Hematopoietic multipotent progenitor cell treated with erythropoietin and hydrocortisone succinate and interleukin-3 and kit ligand, for 8 days (in vitro differentiated cells): ENCODE results near the gene CEP20.

ENCODE experiments used
- DNase-seq: peaks from one replicate; pipeline ENCODE4 v3.0.0-alpha.2; 2015

Gene CEP20

GRCh38 chr16:15897121-15897780, 8.8 kb upstream of the CEP20 start:
- peak; percentile 87 for DNase-seq

GRCh38 chr16:15894571-15895374, 6.4 kb upstream of the CEP20 start:
- DNase-seq = no peak

- no peak for DNase-seq
These were observed 3.1 kb upstream of the CEP20 start for GRCh38 chr16:15891508-15891907.

- peak; percentile 34 for DNase-seq
These were observed 1.1 kb downstream of the CEP20 start for GRCh38 chr16:15887283-15887682.

- DNase-seq = no peak
These were observed 2.3 kb downstream of the CEP20 start for GRCh38 chr16:15886078-15886477.

- peak; percentile 88 for DNase-seq
These were observed 2.8 kb downstream of the CEP20 start for GRCh38 chr16:15885560-15886001.

GRCh38 chr16:15882563-15882962, 5.8 kb downstream of the CEP20 start:
- DNase-seq = no peak

- no peak for DNase-seq
These were observed 6.5 kb downstream of the CEP20 start for GRCh38 chr16:15881794-15882379.

- DNase-seq = no peak
These were observed 7.7 kb downstream of the CEP20 start for GRCh38 chr16:15880434-15881308.

- peak; percentile 65 for DNase-seq
These were observed 9.1 kb downstream of the CEP20 start for GRCh38 chr16:15879255-15879811.

GRCh38 chr16:15876503-15876902, 11.9 kb downstream of the CEP20 start:
- DNase-seq = no peak

- peak; percentile 72 for DNase-seq
These were observed 13.6 kb downstream of the CEP20 start for GRCh38 chr16:15874745-15875314.

- DNase-seq = no peak
These were observed 14.7 kb downstream of the CEP20 start for GRCh38 chr16:15873737-15874136.

GRCh38 chr16:15873301-15873700, 15.1 kb downstream of the CEP20 start:
- DNase-seq = no peak

GRCh38 chr16:15870011-15870410, 18.4 kb downstream of the CEP20 start:
- DNase-seq = no peak

GRCh38 chr16:15866451-15866850, 22.0 kb downstream of the CEP20 start:
- no peak for DNase-seq

GRCh38 chr16:15865742-15866141, 22.7 kb downstream of the CEP20 start:
- no peak for DNase-seq

GRCh38 chr16:15864939-15865338, 23.5 kb downstream of the CEP20 start:
- no peak for DNase-seq

GRCh38 chr16:15861996-15862395, 26.4 kb downstream of the CEP20 start:
- DNase-seq = no peak

GRCh38 chr16:15858921-15859668, 29.3 kb downstream of the CEP20 start:
- no peak for DNase-seq
